Natural killer cell (primary cell): ENCODE data around the gene IL7R. TPM values are rescaled to one million over a fixed set of nuclear protein-coding genes. Genes with fewer than 3 reads are reported as not detected.

ENCODE experiments used
- ATAC-seq, 3 donors: fragments of 150-1000 bp in 2 of 3; fragments of 200-7000 bp in 1 of 3; cut with Tn5 transposase; 1 replicate in 1 of 3; 2 replicates in 2 of 3; pipeline ENCODE4 v1.10.0; 2021; ENCODE audit warnings: mild to moderate bottlenecking in 2 of 3, moderate library complexity in 2 of 3
- DNase-seq, 2 donors: peaks; one replicate each; pipeline versions ENCODE4 v3.0.0 to v3.0.0-alpha.2; 2013 to 2021; ENCODE audit warnings: mixed read lengths in 1 of 2
- H3K27ac ChIP-seq: one replicate; pipeline ENCODE4 v1.5.1; 2013; ENCODE audit warnings: mild to moderate bottlenecking, low read length
- H3K27me3 ChIP-seq: one replicate; pipeline ENCODE4 v1.6.1; 2013; ENCODE audit warnings: low read length; ENCODE audit not compliant: control insufficient read depth, insufficient read depth
- H3K36me3 ChIP-seq: one replicate; pipeline ENCODE4 v1.6.1; 2013; ENCODE audit warnings: low read length; ENCODE audit not compliant: control insufficient read depth, insufficient read depth
- H3K4me1 ChIP-seq: one replicate; pipeline ENCODE4 v1.6.1; 2013; ENCODE audit warnings: low read length; ENCODE audit not compliant: control insufficient read depth, insufficient read depth
- H3K4me3 ChIP-seq: one replicate; pipeline ENCODE4 v1.5.1; 2013; ENCODE audit warnings: low read length
- H3K9me3 ChIP-seq: one replicate; pipeline ENCODE4 v1.6.1; 2013; ENCODE audit warnings: low read length; ENCODE audit not compliant: control insufficient read depth, insufficient read depth
- H3K27ac Mint-ChIP-seq, 2 donors: one replicate each; pipeline ENCODE4 v1.8.0; 2022; ENCODE audit warnings: mild to moderate bottlenecking in 2 of 2, mixed read lengths in 2 of 2, moderate library complexity in 1 of 2
- H3K27me3 Mint-ChIP-seq, 2 donors: one replicate each; pipeline ENCODE4 v1.8.0; 2022; ENCODE audit warnings: low read depth in 2 of 2, mixed read lengths in 2 of 2
- H3K36me3 Mint-ChIP-seq: one replicate; pipeline ENCODE4 v1.8.0; 2022; ENCODE audit warnings: mixed read lengths
- H3K4me1 Mint-ChIP-seq, 2 donors: one replicate each; pipeline ENCODE4 v1.8.0; 2022; ENCODE audit warnings: mixed read lengths in 2 of 2
- H3K4me3 Mint-ChIP-seq: one replicate; pipeline ENCODE4 v1.8.0; 2022; ENCODE audit warnings: mild to moderate bottlenecking, moderate library complexity, mixed read lengths
- H3K9me3 Mint-ChIP-seq, 2 donors: one replicate each; pipeline ENCODE4 v1.8.0; 2022; ENCODE audit warnings: mixed read lengths in 2 of 2
- WGBS: methylation state at CpG from one replicate; pipeline ENCODE4 v1.1.7; 2013; ENCODE audit warnings: missing lambda C conversion rate; ENCODE audit not compliant: insufficient coverage; 5-methylcytosine and 5-hydroxymethylcytosine counted together
- intact Hi-C: fragments of 100-400 bp; cut with micrococcal nuclease; formaldehyde crosslinking; loops from one replicate; pipeline ENCODE4 v1.14.2; 2022
- total RNA-seq, 4 donors: library from RNA; stranded (reverse); fragments of 120-200 nt in 1 of 4; gene quantifications; one replicate each; pipeline versions ENCODE4 v1.2.3 to v1.2.4, GENCODE V29; 2013 to 2022
- TF ChIP-seq, protein P1 (sequence below): fragments of 200-600 bp; IDR thresholded peaks from one replicate; pipeline ENCODE4 v1.8.0; 2022; ENCODE audit warnings: antibody characterized with exemption

The IL7R gene
- total RNA-seq, 3 donors from 2014 or later (not counting 1 experiment from before 2014, with no cell fraction given), result 22.0 to 42.7 (median 30.4) TPM

DNA sequence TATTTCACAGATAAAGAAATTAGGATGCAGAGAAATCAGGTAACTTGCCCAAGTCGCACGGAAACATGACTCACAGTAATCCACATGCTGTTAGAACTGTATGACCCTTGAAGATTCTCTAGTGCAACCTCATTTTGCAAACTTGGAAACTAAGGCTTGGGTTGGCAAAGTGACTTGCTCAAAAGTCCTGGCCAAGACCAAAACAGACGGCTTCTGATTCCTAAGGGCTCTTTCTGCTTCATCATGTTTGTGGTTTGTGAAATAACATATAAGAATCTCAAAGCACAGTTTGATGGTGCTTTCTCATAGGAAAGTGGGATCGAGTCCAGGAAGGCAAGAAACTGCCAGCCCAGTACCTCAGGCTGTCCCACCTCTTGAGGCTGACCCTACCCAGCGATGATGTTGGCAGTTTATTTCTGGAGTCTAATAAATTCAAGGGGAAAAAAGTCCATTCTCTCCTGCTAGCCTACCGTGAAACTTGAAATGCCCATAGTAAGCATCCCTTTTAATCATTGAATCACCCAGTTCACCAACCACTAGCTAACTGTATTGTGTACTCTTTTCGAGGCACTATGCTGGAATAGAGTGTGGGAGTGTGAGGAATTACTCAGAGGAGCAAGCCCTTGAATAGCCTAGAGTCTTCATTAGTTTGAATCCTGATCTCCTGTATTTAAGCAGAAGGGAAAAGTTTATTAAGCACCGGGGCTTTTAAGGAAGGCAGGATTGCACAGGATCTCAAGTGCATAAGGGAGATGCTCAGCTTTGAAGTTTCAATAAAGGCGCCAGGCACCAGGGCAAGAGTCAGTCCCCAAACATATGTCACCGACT, 67.6 kb downstream of the IL7R start:
- intact Hi-C loops, result loop anchor here (10.0 kb wide), 2 partner anchors 970 to 1450 kb away; no protein-coding TSS in a partner anchor
- ATAC-seq, result no peak
- H3K27ac ChIP-seq, result no peak overlapping the region
- H3K36me3 ChIP-seq, result no peaks in the 10 kb centered on the region
- Mint-ChIP-seq H3K4me1 (peaks cover 11 to 18% of the 10 kb centered on the region in 2 donors), H3K27ac (no peak overlapping the region), H3K4me3 (peak overlapping the region; percentile 71), H3K36me3 (no peaks in the 10 kb centered on the region), H3K9me3 (no peaks in the 10 kb centered on the region), H3K27me3 (peaks cover 25 to 55% of the 10 kb centered on the region in 2 donors)
- H3K9me3 ChIP-seq, result peaks cover 6% of the 10 kb centered on the region
- H3K27me3 ChIP-seq, result no peaks in the 10 kb centered on the region
- no peak overlapping the region for H3K4me3 ChIP-seq
- peaks cover 18% of the 10 kb centered on the region for H3K4me1 ChIP-seq
- peak in 1 of 2 donors; percentile 33 for DNase-seq
- TF ChIP-seq, protein P1, sequence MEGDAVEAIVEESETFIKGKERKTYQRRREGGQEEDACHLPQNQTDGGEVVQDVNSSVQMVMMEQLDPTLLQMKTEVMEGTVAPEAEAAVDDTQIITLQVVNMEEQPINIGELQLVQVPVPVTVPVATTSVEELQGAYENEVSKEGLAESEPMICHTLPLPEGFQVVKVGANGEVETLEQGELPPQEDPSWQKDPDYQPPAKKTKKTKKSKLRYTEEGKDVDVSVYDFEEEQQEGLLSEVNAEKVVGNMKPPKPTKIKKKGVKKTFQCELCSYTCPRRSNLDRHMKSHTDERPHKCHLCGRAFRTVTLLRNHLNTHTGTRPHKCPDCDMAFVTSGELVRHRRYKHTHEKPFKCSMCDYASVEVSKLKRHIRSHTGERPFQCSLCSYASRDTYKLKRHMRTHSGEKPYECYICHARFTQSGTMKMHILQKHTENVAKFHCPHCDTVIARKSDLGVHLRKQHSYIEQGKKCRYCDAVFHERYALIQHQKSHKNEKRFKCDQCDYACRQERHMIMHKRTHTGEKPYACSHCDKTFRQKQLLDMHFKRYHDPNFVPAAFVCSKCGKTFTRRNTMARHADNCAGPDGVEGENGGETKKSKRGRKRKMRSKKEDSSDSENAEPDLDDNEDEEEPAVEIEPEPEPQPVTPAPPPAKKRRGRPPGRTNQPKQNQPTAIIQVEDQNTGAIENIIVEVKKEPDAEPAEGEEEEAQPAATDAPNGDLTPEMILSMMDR, result no peak
- 57% methylated on average over 9 of the region's 10 CpGs for WGBS

DNA sequence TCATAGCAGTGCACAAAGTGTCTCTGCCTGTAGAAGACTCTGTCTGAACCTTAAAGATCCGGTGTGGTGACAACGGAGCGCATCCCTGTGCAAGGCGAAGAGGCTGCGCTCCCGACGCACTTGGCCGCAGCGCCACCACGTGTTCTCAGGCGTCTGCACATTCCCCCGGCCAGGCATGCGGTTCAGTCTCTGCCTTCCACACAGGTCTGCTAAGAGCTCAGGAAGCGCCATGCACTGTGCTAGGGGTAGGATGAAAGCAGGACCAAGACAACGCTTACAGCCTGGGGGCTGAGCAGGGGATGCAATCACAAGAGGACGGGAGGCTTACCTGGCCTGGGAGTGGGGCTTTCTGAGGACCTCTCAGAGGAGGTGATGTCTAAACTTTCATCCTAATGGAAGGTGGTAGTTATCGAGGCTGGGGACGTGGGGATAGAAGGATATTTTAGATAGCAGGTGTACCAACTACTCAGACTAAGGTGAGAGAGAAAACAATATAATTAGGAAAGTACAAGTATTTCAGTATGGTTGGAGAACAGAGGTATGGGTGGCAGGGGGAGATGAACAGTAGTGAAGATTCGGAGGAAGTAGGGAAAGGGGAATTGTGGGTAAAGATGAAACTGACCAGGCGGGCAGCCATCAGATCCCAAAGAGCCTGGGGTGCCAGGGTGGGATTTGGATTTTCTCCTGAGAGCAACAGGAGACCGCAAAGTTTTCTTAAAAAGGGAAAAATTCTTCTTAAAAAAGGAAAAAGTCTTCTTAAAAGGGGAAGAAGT, 68.4 kb downstream of the IL7R start:
- peaks cover 25 to 55% of the 10 kb centered on the region in 2 donors for H3K27me3 Mint-ChIP-seq

DNA sequence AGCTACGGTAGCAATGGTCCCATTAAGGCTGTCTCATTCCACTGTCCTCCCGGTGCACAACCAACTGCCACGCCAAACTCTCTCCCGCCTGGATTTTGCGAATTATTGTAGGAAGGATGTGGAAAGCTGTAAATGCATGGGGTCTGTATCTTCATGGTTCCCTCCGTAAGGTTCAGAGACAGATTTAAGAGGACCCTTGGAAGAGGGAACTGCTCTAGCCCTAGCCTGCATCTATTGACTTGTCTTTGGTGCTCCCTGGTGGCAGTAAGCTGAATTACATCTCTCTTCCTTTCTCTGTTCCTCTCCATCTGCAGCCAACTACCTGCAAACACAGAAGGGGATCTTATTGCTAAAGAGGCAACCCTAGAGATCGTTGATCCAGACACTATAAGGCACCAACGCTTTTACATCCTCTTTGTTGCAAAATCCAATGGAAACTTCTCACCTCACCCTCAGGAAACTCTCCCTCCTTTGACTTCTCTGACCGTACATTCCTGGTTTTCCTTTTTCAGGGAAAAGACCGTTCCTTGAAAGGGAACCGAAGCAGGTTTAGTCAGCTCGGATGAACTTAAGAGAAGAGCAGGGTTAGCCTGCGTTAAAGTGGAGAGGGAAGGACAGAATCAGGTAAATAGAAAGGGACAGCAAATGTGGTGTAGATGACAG, 69.8 kb downstream of the IL7R start:
- H3K4me3 Mint-ChIP-seq, result no peak overlapping the region
- 50% methylated on average over 13 of the region's 13 CpGs for WGBS
- Histone ChIP-seq H3K4me3 (no peak overlapping the region), H3K27ac (no peak overlapping the region), H3K27me3 (no peaks in the 10 kb centered on the region), H3K9me3 (no peaks in the 10 kb centered on the region), H3K36me3 (no peaks in the 10 kb centered on the region), H3K4me1 (peaks cover 18% of the 10 kb centered on the region)
- H3K27me3 Mint-ChIP-seq, result peaks cover 25 to 53% of the 10 kb centered on the region in 2 donors
- peak; percentile 67 to 84 (median 75) for ATAC-seq
- H3K4me1 Mint-ChIP-seq, result peaks cover 11 to 18% of the 10 kb centered on the region in 2 donors
- H3K9me3 Mint-ChIP-seq, result no peaks in the 10 kb centered on the region
- no peaks in the 10 kb centered on the region for H3K36me3 Mint-ChIP-seq
- peak; percentile 22 to 86 for DNase-seq
- TF ChIP-seq, protein P1, result peak; percentile 93
- intact Hi-C loops, result loop anchor here (1.0 to 10.0 kb wide), 5 partner anchors 149 to 1452 kb away; no protein-coding TSS in a partner anchor
- H3K27ac Mint-ChIP-seq, result no peak overlapping the region

More for the DNA sequence above, 68.4 kb downstream of the IL7R start:
- H3K36me3 Mint-ChIP-seq, result no peaks in the 10 kb centered on the region
- H3K9me3 Mint-ChIP-seq, result no peaks in the 10 kb centered on the region
- ATAC-seq (peak; percentile 63 to 87 (median 76)), DNase-seq (peak; percentile 21 to 94)
- H3K4me1 Mint-ChIP-seq, result peaks cover 11 to 18% of the 10 kb centered on the region in 2 donors
- H3K4me3 Mint-ChIP-seq, result peak overlapping the region; percentile 71
- H3K4me1 ChIP-seq, result peaks cover 18% of the 10 kb centered on the region
- TF ChIP-seq, protein P1, result peak; percentile 14
- no peak overlapping the region for H3K27ac ChIP-seq
- no peak overlapping the region for H3K4me3 ChIP-seq
- H3K36me3 ChIP-seq, result no peaks in the 10 kb centered on the region
- H3K27ac Mint-ChIP-seq, result no peak overlapping the region
- peaks cover under 1% of the 10 kb centered on the region for H3K9me3 ChIP-seq
- no peaks in the 10 kb centered on the region for H3K27me3 ChIP-seq
- intact Hi-C loops, result loop anchor here (10.0 kb wide), 2 partner anchors 970 to 1450 kb away; no protein-coding TSS in a partner anchor
- WGBS, result 7% methylated on average over 21 of the region's 21 CpGs

Other genes with a start within 250 kb of the IL7R start
- gene SPEF2, start 239.0 kb upstream of the IL7R start, total RNA-seq, result 10 to 100 TPM in 1 of 3 donors, 1 to 10 TPM in 2; 6.2 to 13.1 (median 8.5) TPM
- gene CAPSL, start 81.7 kb downstream of the IL7R start, total RNA-seq, result not detected
- gene UGT3A1, start 134.5 kb downstream of the IL7R start, total RNA-seq, result not detected
- under 1 TPM in 2 of 3 donors, not detected in 1; 0.25 TPM for gene UGT3A2, start 210.0 kb downstream of the IL7R start, total RNA-seq